SK-N-SH treated with all-trans-retinoic acid at 6 μM for 48 hours (cell line): Measurements from ENCODE around the gene HAPLN2.

Experiments used
- ARNTL ChIP-seq: fragments of 450-650 bp; formaldehyde crosslinking; IDR thresholded peaks from 2 replicates; pipeline ENCODE4 v1.5.0; 2020; ENCODE audit warnings: low read depth, mild to moderate bottlenecking, moderate library complexity, borderline replicate concordance
- ESRRG ChIP-seq: fragments of 250-450 bp; sonication (Bioruptor Pico); IDR thresholded peaks from 2 replicates; pipeline ENCODE4 v1.6.1; 2021; ENCODE audit warnings: mild to moderate bottlenecking
- ZC3H10 ChIP-seq: fragments of 250-450 bp; sonication (Bioruptor Pico); IDR thresholded peaks from 2 replicates; pipeline ENCODE4 v1.5.1; 2021; ENCODE audit warnings: mild to moderate bottlenecking, moderate library complexity
- ZNF8 ChIP-seq: fragments of 450-650 bp; formaldehyde crosslinking; IDR thresholded peaks from 2 replicates; pipeline ENCODE4 v1.5.0; 2020; ENCODE audit warnings: mild to moderate bottlenecking, moderate library complexity
- TF ChIP-seq, protein P1 (sequence below): fragments of 250-450 bp; sonication (Bioruptor Pico); IDR thresholded peaks from 2 replicates; pipeline ENCODE4 v1.5.1; 2020; ENCODE audit warnings: low read depth, mild to moderate bottlenecking, moderate library complexity

DNA sequence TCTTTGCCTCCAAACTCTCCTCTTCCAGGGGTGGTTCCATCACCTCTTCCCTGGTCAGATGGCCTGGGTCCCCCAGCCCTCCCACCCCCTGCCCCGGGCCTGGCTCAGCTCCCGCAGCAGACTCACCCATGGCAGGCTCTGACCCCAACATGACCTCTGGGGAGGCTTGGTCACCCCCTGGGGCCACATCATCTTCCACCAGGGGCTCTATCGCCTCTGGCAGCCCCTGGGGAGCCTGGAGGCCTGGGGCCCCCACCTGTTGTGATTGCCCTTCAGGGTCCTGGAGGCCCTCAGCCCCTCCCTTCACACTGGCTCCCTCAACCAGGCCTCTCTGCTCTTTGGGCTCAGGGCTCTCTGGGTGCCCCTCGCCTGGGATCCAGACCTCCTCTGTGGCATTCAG, 51.6 kb downstream of the HAPLN2 start:
- TF ChIP-seq, protein P1, sequence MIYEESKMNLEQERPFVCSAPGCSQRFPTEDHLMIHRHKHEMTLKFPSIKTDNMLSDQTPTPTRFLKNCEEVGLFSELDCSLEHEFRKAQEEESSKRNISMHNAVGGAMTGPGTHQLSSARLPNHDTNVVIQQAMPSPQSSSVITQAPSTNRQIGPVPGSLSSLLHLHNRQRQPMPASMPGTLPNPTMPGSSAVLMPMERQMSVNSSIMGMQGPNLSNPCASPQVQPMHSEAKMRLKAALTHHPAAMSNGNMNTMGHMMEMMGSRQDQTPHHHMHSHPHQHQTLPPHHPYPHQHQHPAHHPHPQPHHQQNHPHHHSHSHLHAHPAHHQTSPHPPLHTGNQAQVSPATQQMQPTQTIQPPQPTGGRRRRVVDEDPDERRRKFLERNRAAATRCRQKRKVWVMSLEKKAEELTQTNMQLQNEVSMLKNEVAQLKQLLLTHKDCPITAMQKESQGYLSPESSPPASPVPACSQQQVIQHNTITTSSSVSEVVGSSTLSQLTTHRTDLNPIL (CRISPR knock-in tag): no peak
- TF ChIP-seq ARNTL (CRISPR knock-in tag) (no peak), ZC3H10 (CRISPR knock-in tag) (no peak), ESRRG (no peak), ZNF8 (no peak)
